IMR-90 (cell line): ENCODE data around the gene TK1. TPM values are rescaled to one million over a fixed set of nuclear protein-coding genes. Genes with fewer than 3 reads are reported as not detected.

Source experiments
- ATAC-seq: fragments of 200-7000 bp; cut with Tn5 transposase; 2 replicates; pipeline ENCODE4 v1.9.1; 2020; ENCODE audit warnings: low read depth, mild to moderate bottlenecking, moderate library complexity
- BruUV-seq: library from RNA; stranded (reverse); fragments of 400-500 nt; replicated peaks from 2 replicates; lab custom pipeline; 2021; lab: Mats Ljungman, UMichigan
- CTCF ChIA-PET: fragments of 300-600 bp; formaldehyde crosslinking; extraction: SDS; loops from one replicate; lab custom pipeline; 2021; ENCODE audit warnings: antibody characterized with exemption; lab: Yijun Ruan, JAX
- POLR2A ChIA-PET: fragments of 300-600 bp; sonication (Branson Sonifier 250); formaldehyde crosslinking; loops from one replicate; lab custom pipeline; 2022; ENCODE audit warnings: antibody characterized with exemption; ENCODE audit not compliant: unreplicated experiment; lab: Charles Lee
- DNase-seq: peaks from one replicate; pipeline ENCODE4 v3.0.0; 2013
- H2AFZ ChIP-seq: replicated peaks from 2 replicates; pipeline ENCODE3; 2013; ENCODE audit warnings: low read length, mild to moderate bottlenecking; ENCODE audit not compliant: poor library complexity
- H2AK5ac ChIP-seq: 2 replicates; pipeline ENCODE4 v1.6.1; 2013; ENCODE audit warnings: low read depth, low read length, inconsistent platforms
- H2AK9ac ChIP-seq: replicated peaks from 2 replicates; pipeline ENCODE3; 2013; ENCODE audit warnings: mild to moderate bottlenecking, low read depth, low read length, moderate library complexity; ENCODE audit not compliant: poor library complexity
- H2BK120ac ChIP-seq: 2 replicates; pipeline ENCODE4 v1.6.1; 2013; ENCODE audit warnings: low read depth, low read length, inconsistent platforms
- H2BK15ac ChIP-seq: 3 replicates; pipeline ENCODE4 v1.6.1; 2013; ENCODE audit warnings: low read depth, low read length, inconsistent platforms
- H2BK20ac ChIP-seq: 2 replicates; pipeline ENCODE4 v1.6.1; 2013; ENCODE audit warnings: low read depth, mild to moderate bottlenecking, inconsistent platforms, low read length, moderate library complexity
- H2BK5ac ChIP-seq: 2 replicates; pipeline ENCODE4 v1.6.1; 2013; ENCODE audit warnings: mild to moderate bottlenecking, low read depth, low read length, inconsistent platforms; ENCODE audit not compliant: poor library complexity, severe bottlenecking
- H3K14ac ChIP-seq: replicated peaks from 2 replicates; pipeline ENCODE4 v1.6.1; 2013; ENCODE audit warnings: low read depth, low read length, inconsistent platforms
- H3K18ac ChIP-seq: 2 replicates; pipeline ENCODE4 v1.6.1; 2013; ENCODE audit warnings: low read depth, low read length, control low read depth
- H3K23ac ChIP-seq: 2 replicates; pipeline ENCODE4 v1.6.1; 2013; ENCODE audit warnings: low read depth, low read length, inconsistent platforms
- H3K27ac ChIP-seq: 2 replicates; pipeline ENCODE4 v1.5.1; 2013; ENCODE audit warnings: mild to moderate bottlenecking, control low read depth, low read length; ENCODE audit not compliant: insufficient read depth
- H3K27me3 ChIP-seq: 2 replicates; pipeline ENCODE4 v1.6.1; 2013; ENCODE audit warnings: low read length; ENCODE audit not compliant: control insufficient read depth, insufficient read depth
- H3K36me3 ChIP-seq: 2 replicates; pipeline ENCODE4 v1.6.1; 2013; ENCODE audit warnings: low read length, mixed read lengths; ENCODE audit not compliant: control insufficient read depth, insufficient read depth
- H3K4ac ChIP-seq: 2 replicates; pipeline ENCODE4 v1.6.1; 2013; ENCODE audit warnings: low read depth, low read length, inconsistent platforms
- H3K4me1 ChIP-seq: 2 replicates; pipeline ENCODE4 v1.6.1; 2013; ENCODE audit warnings: low read length, mixed read lengths; ENCODE audit not compliant: control insufficient read depth, insufficient read depth
- H3K4me2 ChIP-seq: 2 replicates; pipeline ENCODE4 v1.6.1; 2013; ENCODE audit warnings: low read depth, mild to moderate bottlenecking, control low read depth, low read length, moderate library complexity
- H3K4me3 ChIP-seq: 2 replicates; pipeline ENCODE4 v1.5.1; 2013; ENCODE audit warnings: low read depth, mild to moderate bottlenecking, control low read depth, low read length, moderate library complexity; ENCODE audit not compliant: insufficient read depth
- H3K56ac ChIP-seq: 2 replicates; pipeline ENCODE4 v1.6.1; 2013; ENCODE audit warnings: low read length, inconsistent platforms; ENCODE audit not compliant: insufficient read depth; ENCODE audit errors: extremely low read depth
- H3K79me1 ChIP-seq, 2 experiments: 2 replicates each; pipeline ENCODE4 v1.6.1; 2013; ENCODE audit warnings: low read length in 2 of 2, inconsistent platforms in 1 of 2, low read depth in 1 of 2
- H3K9ac ChIP-seq: 2 replicates; pipeline ENCODE4 v1.6.1; 2013; ENCODE audit warnings: low read depth, low read length, control low read depth
- H3K9me1 ChIP-seq: 2 replicates; pipeline ENCODE4 v1.6.1; 2013; ENCODE audit warnings: low read length, inconsistent platforms; ENCODE audit not compliant: insufficient read depth
- H3K9me3 ChIP-seq: 2 replicates; pipeline ENCODE4 v1.6.1; 2013; ENCODE audit warnings: low read length; ENCODE audit not compliant: control insufficient read depth, insufficient read depth
- H4K20me1 ChIP-seq: 2 replicates; pipeline ENCODE4 v1.6.1; 2013; ENCODE audit warnings: low read length, inconsistent platforms; ENCODE audit not compliant: insufficient read depth
- H4K5ac ChIP-seq: 2 replicates; pipeline ENCODE4 v1.6.1; 2013; ENCODE audit warnings: mild to moderate bottlenecking, low read depth, low read length, control low read depth
- H4K8ac ChIP-seq, 2 experiments: 2 replicates each; pipeline ENCODE4 v1.6.1; 2013; ENCODE audit warnings: low read depth in 2 of 2, low read length in 2 of 2, control low read depth in 1 of 2, inconsistent platforms in 1 of 2
- H4K91ac ChIP-seq: 2 replicates; pipeline ENCODE4 v1.6.1; 2013; ENCODE audit warnings: low read depth, low read length, inconsistent platforms; ENCODE audit not compliant: insufficient read depth
- BHLHE40 ChIP-seq: fragments of 150-350 bp; IDR thresholded peaks from 2 replicates; pipeline ENCODE4 v1.6.1; 2016; ENCODE audit warnings: mild to moderate bottlenecking, low read depth, low read length
- CEBPB ChIP-seq: IDR thresholded peaks from 2 replicates; pipeline ENCODE4 v1.6.1; 2012; ENCODE audit warnings: low read depth, low read length, improper control_type of control experiment
- CHD1 ChIP-seq: IDR thresholded peaks from 2 replicates; pipeline ENCODE4 v1.6.1; 2012; ENCODE audit warnings: low read depth, low read length, improper control_type of control experiment
- CTCF ChIP-seq: conservative IDR thresholded peaks from 2 replicates; pipeline ENCODE4 v1.5.1; 2012; ENCODE audit warnings: mild to moderate bottlenecking, low read depth, low read length, improper control_type of control experiment
- ELK1 ChIP-seq: fragments of 150-350 bp; IDR thresholded peaks from 2 replicates; pipeline ENCODE4 v1.6.1; 2016; ENCODE audit warnings: low read depth, mild to moderate bottlenecking, low read length, moderate library complexity, borderline replicate concordance
- MAFK ChIP-seq: IDR thresholded peaks from 2 replicates; pipeline ENCODE4 v1.6.1; 2012; ENCODE audit warnings: low read depth, low read length, improper control_type of control experiment
- MAZ ChIP-seq: IDR thresholded peaks from 2 replicates; pipeline ENCODE4 v1.6.1; 2012; ENCODE audit warnings: low read depth, mild to moderate bottlenecking, low read length, improper control_type of control experiment, moderate library complexity, borderline replicate concordance
- MXI1 ChIP-seq: IDR thresholded peaks from 2 replicates; pipeline ENCODE4 v1.6.1; 2012; ENCODE audit warnings: low read depth, mild to moderate bottlenecking, low read length, moderate library complexity, borderline replicate concordance
- NFE2L2 ChIP-seq: fragments of 150-350 bp; IDR thresholded peaks from 2 replicates; pipeline ENCODE4 v1.6.1; 2016; ENCODE audit warnings: low read depth, mild to moderate bottlenecking, low read length
- RFX5 ChIP-seq: IDR thresholded peaks from 2 replicates; pipeline ENCODE4 v1.8.0; 2012; ENCODE audit warnings: low read depth, mild to moderate bottlenecking, low read length, moderate library complexity
- SMC3 ChIP-seq: fragments of 150-350 bp; IDR thresholded peaks from 2 replicates; pipeline ENCODE4 v1.6.1; 2016; ENCODE audit warnings: low read depth, mild to moderate bottlenecking, antibody characterized with exemption, low read length, moderate library complexity
- WGBS, 2 experiments: methylation state at CpG; one replicate each; pipeline versions ENCODE4 v1.1.5 to v1.1.7; 2013; ENCODE audit warnings: missing lambda C conversion rate in 2 of 2; ENCODE audit not compliant: insufficient read length in 1 of 2; ENCODE audit errors: extremely low coverage in 2 of 2; 5-methylcytosine and 5-hydroxymethylcytosine counted together
- dilution Hi-C: fragments of 300-500 bp; cut with HindIII; formaldehyde crosslinking; loops from one replicate; pipeline ENCODE4 v1.14.3; 2018; ENCODE audit warnings: low sequenced_read_pairs; ENCODE audit not compliant: unreplicated experiment
- in situ Hi-C: fragments of 300-500 bp; cut with MboI; formaldehyde crosslinking; loops from 3 replicates; pipeline ENCODE4 v1.14.3; 2019; ENCODE audit warnings: low sequenced_read_pairs, inconsistent platforms, mixed read lengths
- intact Hi-C: fragments of 100-400 bp; cut with micrococcal nuclease; formaldehyde crosslinking; loops from 2 replicates; pipeline ENCODE4 v1.10.0; 2022
- polyA plus RNA-seq, 3 experiments: library from polyadenylated mRNA; depleted of rRNA; stranded (reverse); fragments of >200 nt; gene quantifications; 2 replicates each; pipeline ENCODE4 v1.2.3, GENCODE V29; 2012; ENCODE audit warnings: low replicate concordance in 1 of 3
- total RNA-seq: library from RNA; depleted of rRNA; stranded (reverse); fragments of >200 nt; gene quantifications from 2 replicates; pipeline ENCODE4 v1.2.3, GENCODE V29; 2012

TK1 gene
- total and polyA plus RNA-seq, 2 of the 4 experiments (the other 2 are of a cell fraction): 150 to 219 TPM

GRCh38 chr17:78228176-78228575 is 41.3 kb upstream of the TK1 start:
- ATAC-seq: no peak
- in situ Hi-C loops: no loop called here
- no peak for TF ChIP-seq MAZ
- no peak for TF ChIP-seq CHD1
- TF ChIP-seq MAFK: no peak
- TF ChIP-seq BHLHE40: no peak
- TF ChIP-seq CEBPB: no peak
- TF ChIP-seq NFE2L2: no peak
- TF ChIP-seq ELK1: no peak
- TF ChIP-seq CTCF: no peak
- no peak for TF ChIP-seq MXI1
- TF ChIP-seq RFX5: no peak
- no peak for TF ChIP-seq SMC3

More at GRCh38 chr17:78228176-78228575, 41.3 kb upstream of the TK1 start:
- no peak overlapping the region for H2BK5ac ChIP-seq
- H2BK20ac ChIP-seq: no peak overlapping the region
- H4K91ac ChIP-seq: no peak overlapping the region
- intact Hi-C loops: no loop called here
- peaks cover 32% of the 10 kb centered on the region for H3K27me3 ChIP-seq
- H3K9me3 ChIP-seq: no peaks in the 10 kb centered on the region
- CTCF ChIA-PET: interaction anchor here (0.7 kb wide), 1 partner anchor 22 kb away, joined by 3 read pairs; no protein-coding TSS in a partner anchor
- H3K4me1 ChIP-seq: no peaks in the 10 kb centered on the region
- H3K23ac ChIP-seq: no peak overlapping the region; the same call in 1 of the 2 replicates
- H4K8ac ChIP-seq: no peak overlapping the region
- dilution Hi-C loops: no loop called here
- no peak overlapping the region for H2BK15ac ChIP-seq
- no peaks in the 10 kb centered on the region for H3K9me1 ChIP-seq
- H2AK5ac ChIP-seq: no peak overlapping the region
- no peaks in the 10 kb centered on the region for H3K79me1 ChIP-seq
- no peaks in the 10 kb centered on the region for H3K36me3 ChIP-seq
- H3K18ac ChIP-seq: no peak overlapping the region
- H2AFZ ChIP-seq: no peak overlapping the region
- no peak overlapping the region for H3K4me2 ChIP-seq
- H3K14ac ChIP-seq: no peak overlapping the region
- no peak overlapping the region for H4K5ac ChIP-seq
- no peak overlapping the region for H3K27ac ChIP-seq
- DNase-seq: no peak
- H3K4ac ChIP-seq: no peak overlapping the region
- no peak overlapping the region for H3K9ac ChIP-seq
- no peak overlapping the region for H3K56ac ChIP-seq
- H2BK120ac ChIP-seq: no peak overlapping the region
- H2AK9ac ChIP-seq: no peak overlapping the region
- no CpG with 5 or more reads among the region's 4 CpGs for WGBS, 2 experiments
- no peak overlapping the region for H3K4me3 ChIP-seq
- POLR2A ChIA-PET: no interaction called here
- no peaks in the 10 kb centered on the region; the same call in 1 of the 2 replicates for H4K20me1 ChIP-seq
- no TSS peak for BruUV-seq
